ENCODE results near the gene CHRNA9. TPM values are rescaled to one million over a fixed set of nuclear protein-coding genes. Genes with fewer than 3 reads are reported as not detected.

CHRNA9 gene
- total and polyA plus RNA-seq, 2 of the 13 experiments (the other 11 are each of a cell fraction or from before 2014, with no cell fraction given), result not detected

DNA sequence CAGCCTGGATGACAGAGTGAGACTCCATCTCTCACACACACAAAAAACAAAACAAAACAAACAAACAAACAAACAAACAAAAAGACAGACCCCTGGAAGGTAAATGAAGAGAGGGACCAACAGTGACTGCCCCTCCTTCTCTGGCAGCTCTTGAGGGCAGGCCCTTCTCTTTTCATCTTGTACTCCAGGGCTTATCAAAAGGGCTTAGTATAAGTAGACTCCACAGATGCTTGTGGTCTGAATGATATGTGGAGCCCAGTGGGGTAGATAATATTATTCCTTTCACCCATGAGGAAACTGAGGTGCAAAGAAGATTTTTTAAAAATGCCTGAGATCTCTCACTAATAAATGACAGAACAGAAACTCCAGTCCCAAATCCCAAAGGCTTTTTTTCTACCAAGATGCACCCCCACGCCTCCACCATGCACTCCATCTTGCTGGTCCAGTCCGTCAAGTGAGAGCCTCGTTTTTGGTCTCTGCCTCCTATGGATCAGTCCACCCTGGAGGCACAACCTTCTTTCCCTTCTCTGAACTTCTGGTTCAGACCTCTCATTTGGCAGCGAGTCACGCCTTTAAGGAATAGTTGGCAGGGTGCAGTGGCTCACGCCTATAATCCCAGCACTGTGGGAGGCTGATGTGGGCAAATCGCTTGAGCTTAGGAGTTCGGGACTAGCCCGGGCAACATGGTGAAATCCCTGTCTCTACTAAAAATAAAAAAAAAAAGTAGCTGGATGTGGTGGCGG is 17.0 kb upstream of the CHRNA9 start (continued):
- TF ChIP-seq NR2F1 (CRISPR knock-in tag; IDR thresholded peaks at IDR 0.05) (no peak), GATA4 (IDR thresholded peaks at IDR 0.05; ENCODE audit: borderline replicate concordance, low read depth) (no peak), SOX13 (IDR thresholded peaks at IDR 0.05) (no peak), SOX13 (CRISPR knock-in tag; conservative IDR thresholded peaks at IDR 0.05 in 1 of 2, IDR thresholded peaks at IDR 0.05 in 1 of 2) (no peak), ZNF317 (CRISPR knock-in tag; IDR thresholded peaks at IDR 0.05) (no peak), FOXO1 (CRISPR knock-in tag; IDR thresholded peaks at IDR 0.05) (no peak), ZNF430 (CRISPR knock-in tag; IDR thresholded peaks at IDR 0.05) (no peak), KLF16 (CRISPR knock-in tag; IDR thresholded peaks at IDR 0.05) (no peak), HOXA9 (CRISPR knock-in tag; IDR thresholded peaks at IDR 0.05; ENCODE audit: borderline replicate concordance) (no peak), REL (CRISPR knock-in tag; conservative IDR thresholded peaks at IDR 0.05) (no peak)

DNA sequence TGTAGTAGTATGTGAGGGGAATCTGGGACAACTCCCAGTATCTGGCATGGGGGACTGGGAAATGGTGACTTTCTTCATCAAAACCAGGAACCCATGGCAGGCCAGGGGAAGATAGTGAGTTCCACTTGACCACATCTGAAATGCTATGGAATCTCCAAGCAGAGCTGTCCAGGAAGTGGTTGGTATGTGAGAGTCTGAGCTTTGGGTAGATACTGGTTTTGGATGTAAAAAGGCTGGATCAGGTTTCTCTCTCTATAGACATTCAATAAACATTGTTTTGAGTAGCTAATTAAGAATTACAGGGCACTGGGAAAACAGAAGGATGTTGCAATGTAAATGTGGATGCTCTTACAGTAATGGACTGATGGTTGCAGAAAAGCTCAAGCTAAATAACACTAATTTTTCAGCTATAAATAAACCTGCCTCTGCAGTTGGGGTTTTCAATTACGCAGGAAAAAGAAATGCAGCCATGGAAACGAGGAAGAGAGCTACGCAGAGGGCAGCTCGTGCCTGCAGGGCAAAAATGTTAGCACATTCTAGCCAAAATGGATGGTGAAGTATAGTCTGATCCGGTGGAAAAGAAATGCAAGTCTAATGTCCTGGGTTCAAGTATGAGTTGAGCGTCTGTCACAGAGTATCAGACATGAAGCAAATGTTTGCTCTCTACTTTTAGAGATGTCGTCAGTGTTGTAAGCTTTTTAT is 13.4 kb upstream of the CHRNA9 start:
- Histone ChIP-seq H3K4me3 (replicated peaks in 1 of 3; ENCODE audit: insufficient read depth in 1 of 3, low read depth in 2 of 3, low read length in 3 of 3) (no peak overlapping the region), H3K79me2 (ENCODE audit: insufficient read depth, low read length) (no peaks in the 10 kb centered on the region), H3K9me3 (ENCODE audit: low read length) (no peaks in the 10 kb centered on the region), H3K27ac (ENCODE audit: extremely low read length, insufficient read depth, low read length) (no peak overlapping the region), H2AFZ (ENCODE audit: low read length) (no peak overlapping the region), H3K4me2 (ENCODE audit: low read depth, low read length) (no peak overlapping the region), H4K20me1 (ENCODE audit: insufficient read depth, low read length) (no peaks in the 10 kb centered on the region), H3K36me3 (replicated peaks in 1 of 2; ENCODE audit: control insufficient read depth in 1 of 2, insufficient read depth in 2 of 2, low read length in 2 of 2) (no peaks in the 10 kb centered on the region), H3K9ac (ENCODE audit: insufficient read depth, low read depth, low read length) (no peak overlapping the region), H3K27me3 (ENCODE audit: control insufficient read depth in 1 of 2, insufficient read depth in 2 of 2, low read length in 2 of 2) (no peaks in the 10 kb centered on the region), H3K4me1 (ENCODE audit: insufficient read depth, low read length) (peaks cover 8% of the 10 kb centered on the region)
- ATAC-seq (no peak), DNase-seq (ENCODE audit: low spot score) (no peak), FAIRE-seq (no peak)
- 34% methylated on average over 7 of the region's 7 CpGs for WGBS (ENCODE audit: low lambda C conversion rate)
- in situ Hi-C loops (cut with HindIII; ENCODE audit: extremely low pct_ligation_motif_present, low pct_unique_long_range_greater_than_20kb), result no loop called here
- ChIA-PET POLR2A (no interaction called here), CTCF (ENCODE audit: low intra/inter-chr PET ratio, low total read pairs) (no interaction called here)
- intact Hi-C loops (cut with micrococcal nuclease; ENCODE audit: unreplicated experiment), result no loop called here
- BruUV-seq (replicated peaks), result no TSS peak
- TF ChIP-seq STAG1 (CRISPR knock-in tag; IDR thresholded peaks at IDR 0.05), result no peak
- no peak for TF ChIP-seq ZNF709 (CRISPR knock-in tag; IDR thresholded peaks at IDR 0.05)
- TF ChIP-seq DR1 (CRISPR knock-in tag; IDR thresholded peaks at IDR 0.05), result no peak
- TF ChIP-seq ZNF816 (CRISPR knock-in tag; IDR thresholded peaks at IDR 0.05; ENCODE audit: borderline replicate concordance), result no peak
- no peak for TF ChIP-seq KLF9 (CRISPR knock-in tag; IDR thresholded peaks at IDR 0.05; ENCODE audit: low read depth)
- no peak for TF ChIP-seq SNAI1 (CRISPR knock-in tag; IDR thresholded peaks at IDR 0.05; ENCODE audit: borderline replicate concordance)
- TF ChIP-seq SNRNP70 (IDR thresholded peaks at IDR 0.05; ENCODE audit: low read depth, low read length), result no peak
- TF ChIP-seq FOXA3 (CRISPR knock-in tag; IDR thresholded peaks at IDR 0.05), result no peak
- TF ChIP-seq NR2C2 (CRISPR knock-in tag; IDR thresholded peaks at IDR 0.05; ENCODE audit: borderline replicate concordance), result no peak
- no peak for TF ChIP-seq NFKB2 (CRISPR knock-in tag; IDR thresholded peaks at IDR 0.05; ENCODE audit: borderline replicate concordance)
